ENCODE data around the gene TMEM178B. TPM values are rescaled to one million over a fixed set of nuclear protein-coding genes. Genes with fewer than 3 reads are reported as not detected.

TMEM178B gene
- polyA plus RNA-seq, 1 donor (not counting 4 experiments of a cell fraction or from before 2014, with no cell fraction given) = not detected

DNA sequence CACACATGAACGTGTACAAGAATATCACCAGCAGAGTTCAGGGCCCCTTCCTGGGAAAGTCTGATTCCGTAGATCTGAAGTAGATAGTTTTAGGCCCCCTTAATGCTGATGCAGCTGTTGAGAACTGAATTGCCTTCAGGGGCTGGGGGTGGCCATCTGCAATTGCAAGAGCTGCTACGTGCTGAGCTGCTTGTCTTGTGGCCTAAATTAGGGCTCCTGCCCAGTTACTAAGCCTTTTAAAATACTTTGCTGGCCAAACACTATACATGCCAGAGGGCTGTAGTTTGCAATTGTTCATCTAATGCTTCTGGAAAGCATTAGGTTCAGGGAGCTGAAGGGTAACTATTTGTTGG, 71.7 kb downstream of the TMEM178B start:
- DNase-seq (ENCODE audit: low read depth, low spot score) (no peak), FAIRE-seq (no peak)
- Histone ChIP-seq H2AFZ (ENCODE audit: control insufficient read depth, low read length) (no peak overlapping the region), H3K4me3 (ENCODE audit: control insufficient read depth in 2 of 3, extremely low read depth in 1 of 3, insufficient read depth in 2 of 3, low read depth in 1 of 3, low read length in 3 of 3) (no peak overlapping the region), H4K20me1 (ENCODE audit: control insufficient read depth, extremely low read depth, insufficient read depth, low read length) (no peaks in the 10 kb centered on the region), H3K79me2 (ENCODE audit: control insufficient read depth, insufficient read depth, low read length) (no peaks in the 10 kb centered on the region), H3K9ac (ENCODE audit: control insufficient read depth, extremely low read depth, insufficient read depth, low read length) (no peak overlapping the region), H3K4me2 (ENCODE audit: control insufficient read depth, extremely low read depth, insufficient read depth, low read depth, low read length) (no peak overlapping the region), H3K4me1 (ENCODE audit: control insufficient read depth, extremely low read depth, insufficient read depth, low read length) (no peaks in the 10 kb centered on the region), H3K36me3 (ENCODE audit: control insufficient read depth in 2 of 2, extremely low read depth in 1 of 2, insufficient read depth in 2 of 2, low read length in 2 of 2) (no peaks in the 10 kb centered on the region), H3K27ac (ENCODE audit: control insufficient read depth, insufficient read depth, low read length) (no peak overlapping the region), H3K9me3 (ENCODE audit: control insufficient read depth, low read depth, low read length) (no peaks in the 10 kb centered on the region), H3K9me1 (ENCODE audit: control insufficient read depth, extremely low read depth, insufficient read depth, low read length) (no peaks in the 10 kb centered on the region), H3K27me3 (ENCODE audit: control insufficient read depth, extremely low read depth, insufficient read depth, low read length) (no peaks in the 10 kb centered on the region)
- TF ChIP-seq, protein P1, sequence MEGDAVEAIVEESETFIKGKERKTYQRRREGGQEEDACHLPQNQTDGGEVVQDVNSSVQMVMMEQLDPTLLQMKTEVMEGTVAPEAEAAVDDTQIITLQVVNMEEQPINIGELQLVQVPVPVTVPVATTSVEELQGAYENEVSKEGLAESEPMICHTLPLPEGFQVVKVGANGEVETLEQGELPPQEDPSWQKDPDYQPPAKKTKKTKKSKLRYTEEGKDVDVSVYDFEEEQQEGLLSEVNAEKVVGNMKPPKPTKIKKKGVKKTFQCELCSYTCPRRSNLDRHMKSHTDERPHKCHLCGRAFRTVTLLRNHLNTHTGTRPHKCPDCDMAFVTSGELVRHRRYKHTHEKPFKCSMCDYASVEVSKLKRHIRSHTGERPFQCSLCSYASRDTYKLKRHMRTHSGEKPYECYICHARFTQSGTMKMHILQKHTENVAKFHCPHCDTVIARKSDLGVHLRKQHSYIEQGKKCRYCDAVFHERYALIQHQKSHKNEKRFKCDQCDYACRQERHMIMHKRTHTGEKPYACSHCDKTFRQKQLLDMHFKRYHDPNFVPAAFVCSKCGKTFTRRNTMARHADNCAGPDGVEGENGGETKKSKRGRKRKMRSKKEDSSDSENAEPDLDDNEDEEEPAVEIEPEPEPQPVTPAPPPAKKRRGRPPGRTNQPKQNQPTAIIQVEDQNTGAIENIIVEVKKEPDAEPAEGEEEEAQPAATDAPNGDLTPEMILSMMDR (optimal IDR thresholded peaks at IDR 0.05 in 1 of 3, IDR thresholded peaks at IDR 0.05 in 1 of 3, conservative IDR thresholded peaks at IDR 0.05 in 1 of 3; ENCODE audit: extremely low read depth in 1 of 3, insufficient read depth in 2 of 3, low read length in 3 of 3) = no peak
- no peak for TF ChIP-seq EZH2 (IDR thresholded peaks at IDR 0.05; ENCODE audit: low read length)
- dilution Hi-C loops (cut with MboI; ENCODE audit: extremely low pct_ligation_motif_present, low sequenced_read_pairs) = no loop called here

GRCh38 chr7:141147482-141147881, 73.6 kb downstream of the TMEM178B start:
- Histone ChIP-seq H4K20me1 (ENCODE audit: control insufficient read depth, extremely low read depth, insufficient read depth, low read length) (no peaks in the 10 kb centered on the region), H3K4me1 (ENCODE audit: control insufficient read depth, extremely low read depth, insufficient read depth, low read length) (no peaks in the 10 kb centered on the region), H3K9me1 (ENCODE audit: control insufficient read depth, extremely low read depth, insufficient read depth, low read length) (no peaks in the 10 kb centered on the region), H3K36me3 (ENCODE audit: control insufficient read depth in 2 of 2, extremely low read depth in 1 of 2, insufficient read depth in 2 of 2, low read length in 2 of 2) (no peaks in the 10 kb centered on the region), H3K27me3 (ENCODE audit: control insufficient read depth, extremely low read depth, insufficient read depth, low read length) (no peaks in the 10 kb centered on the region), H3K9ac (ENCODE audit: control insufficient read depth, extremely low read depth, insufficient read depth, low read length) (no peak overlapping the region), H3K79me2 (ENCODE audit: control insufficient read depth, insufficient read depth, low read length) (no peaks in the 10 kb centered on the region), H3K4me2 (ENCODE audit: control insufficient read depth, extremely low read depth, insufficient read depth, low read depth, low read length) (no peak overlapping the region), H3K4me3 (ENCODE audit: control insufficient read depth in 2 of 3, extremely low read depth in 1 of 3, insufficient read depth in 2 of 3, low read depth in 1 of 3, low read length in 3 of 3) (no peak overlapping the region), H3K27ac (ENCODE audit: control insufficient read depth, insufficient read depth, low read length) (no peak overlapping the region), H3K9me3 (ENCODE audit: control insufficient read depth, low read depth, low read length) (no peaks in the 10 kb centered on the region), H2AFZ (ENCODE audit: control insufficient read depth, low read length) (no peak overlapping the region)
- dilution Hi-C loops (cut with MboI; ENCODE audit: extremely low pct_ligation_motif_present, low sequenced_read_pairs) = no loop called here
- TF ChIP-seq EZH2 (IDR thresholded peaks at IDR 0.05; ENCODE audit: low read length) = no peak
- TF ChIP-seq, protein P1 (optimal IDR thresholded peaks at IDR 0.05 in 1 of 3, IDR thresholded peaks at IDR 0.05 in 1 of 3, conservative IDR thresholded peaks at IDR 0.05 in 1 of 3; ENCODE audit: extremely low read depth in 1 of 3, insufficient read depth in 2 of 3, low read length in 3 of 3) = no peak
- FAIRE-seq = no peak
- no peak for DNase-seq (ENCODE audit: low read depth, low spot score)
